ENCODE data around the gene KLHL21. TPM values are rescaled to one million over a fixed set of nuclear protein-coding genes. Genes with fewer than 3 reads are reported as not detected.

Gene KLHL21
- total and polyA plus RNA-seq, 2 of the 4 experiments (the other 2 are of a cell fraction) = 12.0 to 36.7 TPM

DNA sequence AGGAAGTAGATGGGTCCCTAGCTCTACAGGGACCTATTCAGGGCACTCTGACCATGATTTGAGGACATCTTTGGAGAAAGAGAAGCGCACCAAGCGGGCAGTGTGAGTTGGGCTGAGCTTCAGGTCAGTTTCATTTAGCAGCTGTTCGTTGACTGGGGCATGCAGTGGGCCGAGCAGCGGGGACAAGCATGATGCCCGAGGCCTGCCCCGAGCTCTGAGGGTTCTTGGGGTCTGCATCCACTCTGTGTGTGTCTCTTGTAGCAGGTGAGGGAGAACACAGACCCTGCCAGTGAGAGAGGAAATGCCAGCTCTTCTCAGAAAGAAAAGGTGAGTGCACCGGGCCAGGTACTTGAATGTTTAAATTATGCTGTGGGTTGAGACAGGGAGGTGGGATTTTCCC is 27.4 kb upstream of the KLHL21 start:
- Histone ChIP-seq H3K36me3 (ENCODE audit: control insufficient read depth, insufficient read depth, low read length) (peaks cover 56% of the 10 kb centered on the region), H2AFZ (replicated peaks; ENCODE audit: low read length, poor library complexity) (no peak overlapping the region), H2AK5ac (ENCODE audit: low read depth, low read length) (no peak overlapping the region), H2AK9ac (replicated peaks; ENCODE audit: low read depth, low read length, poor library complexity) (peak overlapping the region; percentile 44), H3K56ac (ENCODE audit: extremely low read depth, insufficient read depth, low read length) (no peak overlapping the region), H3K27me3 (ENCODE audit: control insufficient read depth, insufficient read depth, low read length) (no peaks in the 10 kb centered on the region), H2BK120ac (ENCODE audit: low read depth, low read length) (no peak overlapping the region), H3K18ac (ENCODE audit: low read depth, low read length) (no peak overlapping the region), H3K9me3 (ENCODE audit: control insufficient read depth, insufficient read depth, low read length) (no peaks in the 10 kb centered on the region), H2BK20ac (ENCODE audit: low read depth, low read length) (no peak overlapping the region), H3K4me1 (ENCODE audit: control insufficient read depth, insufficient read depth, low read length) (peaks cover 3% of the 10 kb centered on the region; the same call in 1 of the 2 replicates), H2BK15ac (ENCODE audit: low read depth, low read length) (no peak overlapping the region), H3K79me1 (ENCODE audit: low read depth in 1 of 2, low read length in 2 of 2) (peaks cover 17 to 52% of the 10 kb centered on the region in 2 experiments), H4K91ac (ENCODE audit: insufficient read depth, low read depth, low read length) (no peak overlapping the region), H3K9ac (ENCODE audit: low read depth, low read length) (no peak overlapping the region), H4K8ac (ENCODE audit: low read depth in 2 of 2, low read length in 2 of 2) (no peak overlapping the region), H3K27ac (ENCODE audit: insufficient read depth, low read length) (no peak overlapping the region), H2BK5ac (ENCODE audit: low read depth, low read length, poor library complexity, severe bottlenecking) (no peak overlapping the region), H3K14ac (replicated peaks; ENCODE audit: low read depth, low read length) (no peak overlapping the region), H3K23ac (ENCODE audit: low read depth, low read length) (no peak overlapping the region), H3K4ac (ENCODE audit: low read depth, low read length) (no peak overlapping the region), H3K9me1 (ENCODE audit: insufficient read depth, low read length) (peaks cover 4% of the 10 kb centered on the region; the same call in 1 of the 2 replicates), H4K5ac (ENCODE audit: low read depth, low read length) (no peak overlapping the region), H4K20me1 (ENCODE audit: insufficient read depth, low read length) (peaks cover 27% of the 10 kb centered on the region), H3K4me3 (ENCODE audit: insufficient read depth, low read depth, low read length) (no peak overlapping the region), H3K4me2 (ENCODE audit: low read depth, low read length) (no peak overlapping the region)
- BruUV-seq (replicated peaks) = no TSS peak
- POLR2A ChIA-PET (ENCODE audit: unreplicated experiment) = interaction anchor here (0.6 kb wide), 1 partner anchor 92 kb away, joined by 5 read pairs; no protein-coding TSS in a partner anchor
- CTCF ChIA-PET = no interaction called here
- intact Hi-C loops (cut with micrococcal nuclease) = no loop called here
- DNase-seq = no peak
- in situ Hi-C loops (cut with MboI; ENCODE audit: low sequenced_read_pairs) = no loop called here
- no peak for ATAC-seq (ENCODE audit: low read depth)
- TF ChIP-seq MAFK (IDR thresholded peaks at IDR 0.05; ENCODE audit: low read depth, low read length) (no peak), CEBPB (IDR thresholded peaks at IDR 0.05; ENCODE audit: low read depth, low read length) (no peak), MXI1 (IDR thresholded peaks at IDR 0.05; ENCODE audit: borderline replicate concordance, low read depth, low read length) (no peak), USF2 (IDR thresholded peaks at IDR 0.05; ENCODE audit: low read depth, low read length) (no peak), RAD21 (IDR thresholded peaks at IDR 0.05; ENCODE audit: low read length) (no peak), SMC3 (IDR thresholded peaks at IDR 0.05; ENCODE audit: low read depth, low read length) (no peak), BHLHE40 (IDR thresholded peaks at IDR 0.05; ENCODE audit: low read depth, low read length) (no peak), NFE2L2 (IDR thresholded peaks at IDR 0.05; ENCODE audit: low read depth, low read length) (no peak), RCOR1 (IDR thresholded peaks at IDR 0.05; ENCODE audit: insufficient replicate concordance, low read length) (no peak)
- TF ChIP-seq, protein P1, sequence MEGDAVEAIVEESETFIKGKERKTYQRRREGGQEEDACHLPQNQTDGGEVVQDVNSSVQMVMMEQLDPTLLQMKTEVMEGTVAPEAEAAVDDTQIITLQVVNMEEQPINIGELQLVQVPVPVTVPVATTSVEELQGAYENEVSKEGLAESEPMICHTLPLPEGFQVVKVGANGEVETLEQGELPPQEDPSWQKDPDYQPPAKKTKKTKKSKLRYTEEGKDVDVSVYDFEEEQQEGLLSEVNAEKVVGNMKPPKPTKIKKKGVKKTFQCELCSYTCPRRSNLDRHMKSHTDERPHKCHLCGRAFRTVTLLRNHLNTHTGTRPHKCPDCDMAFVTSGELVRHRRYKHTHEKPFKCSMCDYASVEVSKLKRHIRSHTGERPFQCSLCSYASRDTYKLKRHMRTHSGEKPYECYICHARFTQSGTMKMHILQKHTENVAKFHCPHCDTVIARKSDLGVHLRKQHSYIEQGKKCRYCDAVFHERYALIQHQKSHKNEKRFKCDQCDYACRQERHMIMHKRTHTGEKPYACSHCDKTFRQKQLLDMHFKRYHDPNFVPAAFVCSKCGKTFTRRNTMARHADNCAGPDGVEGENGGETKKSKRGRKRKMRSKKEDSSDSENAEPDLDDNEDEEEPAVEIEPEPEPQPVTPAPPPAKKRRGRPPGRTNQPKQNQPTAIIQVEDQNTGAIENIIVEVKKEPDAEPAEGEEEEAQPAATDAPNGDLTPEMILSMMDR (conservative IDR thresholded peaks at IDR 0.05; ENCODE audit: low read depth, low read length) = no peak
- dilution Hi-C loops (cut with HindIII; ENCODE audit: low sequenced_read_pairs, unreplicated experiment) = no loop called here
- WGBS, 2 experiments (ENCODE audit: extremely low coverage in 2 of 2, insufficient read length in 1 of 2) = 94% methylated on average over 6 of the region's 8 CpGs; no CpG with 5 or more reads in 1 of the 2 experiments
